Ishikawa (cell line): ENCODE results near the gene STK32C.
A peak's percentile ranks its signal among the peaks of the same experiment; 100 is the strongest.

ENCODE experiments used
- CEBPB ChIP-seq: IDR thresholded peaks from 2 replicates; pipeline ENCODE4 v1.6.1; 2012
- CREB1 ChIP-seq: IDR thresholded peaks from 2 replicates; pipeline ENCODE4 v1.6.1; 2012; ENCODE audit warnings: low read depth
- EGR1 ChIP-seq: IDR thresholded peaks from 2 replicates; pipeline ENCODE4 v1.6.1; 2012
- EP300 ChIP-seq: IDR thresholded peaks from 2 replicates; pipeline ENCODE4 v1.6.1; 2012; ENCODE audit warnings: borderline replicate concordance
- FOXM1 ChIP-seq: IDR thresholded peaks from 2 replicates; pipeline ENCODE4 v1.6.1; 2012; ENCODE audit warnings: low read depth, borderline replicate concordance
- MAX ChIP-seq: IDR thresholded peaks from 2 replicates; pipeline ENCODE4 v1.6.1; 2012
- NFIC ChIP-seq: IDR thresholded peaks from 2 replicates; pipeline ENCODE4 v1.6.1; 2012
- RAD21 ChIP-seq: IDR thresholded peaks from 2 replicates; pipeline ENCODE4 v1.6.1; 2012; ENCODE audit warnings: low read depth
- REST ChIP-seq: IDR thresholded peaks from 2 replicates; pipeline ENCODE4 v1.6.1; 2012; ENCODE audit warnings: low read depth, mild to moderate bottlenecking
- TAF1 ChIP-seq: IDR thresholded peaks from 2 replicates; pipeline ENCODE4 v1.6.1; 2012; ENCODE audit warnings: low read depth, mild to moderate bottlenecking
- TCF12 ChIP-seq: IDR thresholded peaks from 2 replicates; pipeline ENCODE4 v1.6.1; 2012; ENCODE audit warnings: low read depth
- TEAD4 ChIP-seq: IDR thresholded peaks from 2 replicates; pipeline ENCODE4 v1.6.1; 2012
- YY1 ChIP-seq: IDR thresholded peaks from 2 replicates; pipeline ENCODE4 v1.6.1; 2012; ENCODE audit warnings: low read depth
- ZBTB7A ChIP-seq: IDR thresholded peaks from 2 replicates; pipeline ENCODE4 v1.6.1; 2012; ENCODE audit warnings: low read depth
- TF ChIP-seq, protein P1 (sequence below): IDR thresholded peaks from 2 replicates; pipeline ENCODE4 v1.6.1; 2012

Gene STK32C

GRCh38 chr10:132209978-132210530, 97.7 kb downstream of the STK32C start:
- no peak for TF ChIP-seq EGR1
- no peak for TF ChIP-seq RAD21
- TF ChIP-seq TCF12, result no peak
- TF ChIP-seq, protein P1, sequence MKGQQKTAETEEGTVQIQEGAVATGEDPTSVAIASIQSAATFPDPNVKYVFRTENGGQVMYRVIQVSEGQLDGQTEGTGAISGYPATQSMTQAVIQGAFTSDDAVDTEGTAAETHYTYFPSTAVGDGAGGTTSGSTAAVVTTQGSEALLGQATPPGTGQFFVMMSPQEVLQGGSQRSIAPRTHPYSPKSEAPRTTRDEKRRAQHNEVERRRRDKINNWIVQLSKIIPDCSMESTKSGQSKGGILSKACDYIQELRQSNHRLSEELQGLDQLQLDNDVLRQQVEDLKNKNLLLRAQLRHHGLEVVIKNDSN, result no peak
- TF ChIP-seq YY1, result no peak
- peak; percentile 18; the same call in 1 of the 2 replicates for TF ChIP-seq NFIC

DNA sequence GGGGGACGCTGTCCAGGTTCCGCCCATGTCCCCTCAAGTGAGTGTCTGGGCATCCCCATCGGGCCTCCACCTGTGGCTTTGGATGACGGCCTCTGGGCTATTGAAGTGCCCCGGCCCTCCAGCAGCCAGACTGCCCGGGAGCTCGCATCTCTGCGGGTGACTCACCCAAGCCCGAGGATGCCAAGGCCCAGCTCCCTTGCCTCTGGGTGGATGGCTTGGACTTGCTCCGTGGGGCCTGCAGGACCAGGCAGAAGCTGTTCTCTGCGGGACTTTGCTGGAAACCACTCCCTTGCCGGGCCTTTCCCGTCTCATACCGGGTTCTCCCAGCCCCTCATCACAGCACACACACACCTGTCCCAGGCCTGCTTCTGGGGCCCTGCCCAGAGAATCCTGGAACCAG, 98.6 kb downstream of the STK32C start:
- TF ChIP-seq MAX, result no peak
- no peak for TF ChIP-seq EGR1
- no peak for TF ChIP-seq EP300
- no peak for TF ChIP-seq NFIC
- TF ChIP-seq TCF12, result no peak
- TF ChIP-seq ZBTB7A, result no peak
- no peak for TF ChIP-seq CREB1
- no peak for TF ChIP-seq TEAD4
- TF ChIP-seq, protein P1, result no peak

DNA sequence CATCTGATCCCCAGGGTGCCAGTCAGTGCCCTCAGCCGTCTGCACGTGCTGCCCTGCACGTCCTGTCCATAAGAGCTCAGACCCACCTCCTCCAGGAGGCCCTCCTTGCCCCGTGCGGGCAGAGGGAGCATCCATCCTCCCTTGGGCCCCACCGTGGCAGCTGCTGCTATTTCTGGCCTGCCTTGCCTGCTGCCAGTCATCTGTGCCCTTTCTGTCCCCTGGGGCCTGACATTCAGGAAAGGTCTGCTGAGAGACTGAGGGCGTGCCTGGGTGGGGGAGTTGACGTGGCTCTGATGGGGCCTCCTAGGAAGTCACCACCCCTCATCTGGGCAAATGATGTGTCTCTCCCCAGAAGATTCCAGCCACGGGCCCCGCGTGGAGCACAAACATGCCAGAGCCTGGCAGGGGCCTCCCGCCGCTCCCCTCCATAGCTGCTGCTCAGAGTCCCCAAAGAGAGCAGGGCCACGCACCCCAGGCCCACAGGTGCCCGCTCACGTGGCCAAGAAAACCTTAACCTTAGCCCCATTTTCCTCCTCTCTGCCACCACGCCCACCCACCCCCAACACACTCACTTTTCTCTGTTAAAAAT, 99.2 kb downstream of the STK32C start:
- TF ChIP-seq YY1 (no peak), CEBPB (no peak), CREB1 (no peak), EGR1 (no peak), FOXM1 (no peak), ZBTB7A (no peak), TAF1 (no peak), TEAD4 (no peak), EP300 (no peak), REST (no peak), NFIC (no peak), MAX (no peak), TCF12 (no peak), RAD21 (no peak)
- TF ChIP-seq, protein P1, result no peak

GRCh38 chr10:132207536-132208461, 100.0 kb downstream of the STK32C start:
- no peak for TF ChIP-seq NFIC
- TF ChIP-seq EP300, result no peak
- TF ChIP-seq YY1, result no peak
- TF ChIP-seq TEAD4, result no peak
- no peak for TF ChIP-seq CEBPB
- TF ChIP-seq, protein P1, result no peak
- TF ChIP-seq TAF1, result no peak
- TF ChIP-seq REST, result no peak
- no peak for TF ChIP-seq FOXM1
- no peak for TF ChIP-seq EGR1
